GM12878 (cell line): ENCODE measurements around the gene ZCCHC8. TPM values are rescaled to one million over a fixed set of nuclear protein-coding genes. Genes with fewer than 3 reads are reported as not detected.

Experiments used
- ATAC-seq: fragments of 200-7000 bp; cut with Tn5 transposase; 3 replicates; pipeline ENCODE4 v1.9.1; 2020; ENCODE audit warnings: mild to moderate bottlenecking, moderate library complexity
- BruUV-seq: library from RNA; stranded (reverse); fragments of 400-500 nt; replicated peaks from 2 replicates; lab custom pipeline; 2021; lab: Mats Ljungman, UMichigan
- CTCF ChIA-PET: fragments of 300-600 bp; sonication (Branson Sonifier 250); formaldehyde crosslinking; extraction: SDS; loops from one replicate; lab custom pipeline; 2021; ENCODE audit warnings: inconsistent platforms; lab: Yijun Ruan, JAX
- POLR2A ChIA-PET: fragments of 350-600 bp; formaldehyde crosslinking; extraction: SDS; loops from one replicate; lab custom pipeline; 2021; ENCODE audit warnings: inconsistent platforms; lab: Charles Lee
- RAD21 ChIA-PET: fragments of 300-600 bp; sonication (Branson Sonifier 250); formaldehyde crosslinking; loops from one replicate; lab custom pipeline; 2023; ENCODE audit warnings: antibody characterized with exemption; ENCODE audit not compliant: unreplicated experiment; lab: Charles Lee
- SMC1A ChIA-PET: fragments of 300-600 bp; sonication (Branson Sonifier 250); formaldehyde crosslinking; loops from one replicate; lab custom pipeline; 2023; ENCODE audit not compliant: unreplicated experiment, uncharacterized antibody; lab: Charles Lee
- DNase-seq: peaks from one replicate; pipeline ENCODE4 v3.0.0-alpha.2; 2011; ENCODE audit warnings: low read depth, low spot score
- FAIRE-seq: peaks from 3 replicates; lab custom pipeline; 2011; peaks lifted over from hg19 to GRCh38; lab: Jason Lieb, UNC
- H2AFZ ChIP-seq: 2 replicates; pipeline ENCODE4 v1.6.0; 2011; ENCODE audit warnings: low read depth, low read length, control low read depth; ENCODE audit not compliant: control insufficient read depth
- H3K27ac ChIP-seq: 2 replicates; pipeline ENCODE4 v1.5.1; 2011; ENCODE audit warnings: control low read depth; ENCODE audit not compliant: control insufficient read depth, insufficient read depth
- H3K27me3 ChIP-seq, 2 experiments: replicated peaks in 1 of 2; 2 replicates each; pipeline versions ENCODE4 v1.6.0 to v1.6.1; 2011; ENCODE audit warnings: low read length in 1 of 2; ENCODE audit not compliant: control insufficient read depth in 2 of 2, insufficient read depth in 2 of 2
- H3K36me3 ChIP-seq, 2 experiments: 2 replicates each; pipeline ENCODE4 v1.5.1; 2011; ENCODE audit warnings: low read length in 1 of 2; ENCODE audit not compliant: control insufficient read depth in 2 of 2, insufficient read depth in 2 of 2
- H3K4me1 ChIP-seq: 2 replicates; pipeline ENCODE4 v1.6.1; 2011; ENCODE audit warnings: mild to moderate bottlenecking, low read length, moderate library complexity, mixed read lengths; ENCODE audit not compliant: control insufficient read depth, insufficient read depth
- H3K4me2 ChIP-seq: 2 replicates; pipeline ENCODE4 v1.6.0; 2011; ENCODE audit warnings: control low read depth; ENCODE audit not compliant: control insufficient read depth, insufficient read depth
- H3K4me3 ChIP-seq: fragments of 200-600 bp; sonication (generic); 2 replicates; pipeline ENCODE4 v1.5.1; 2016
- H3K79me2 ChIP-seq: 2 replicates; pipeline ENCODE4 v1.6.0; 2011; ENCODE audit warnings: low read length; ENCODE audit not compliant: control insufficient read depth, insufficient read depth
- H3K9ac ChIP-seq: 2 replicates; pipeline ENCODE4 v1.8.0; 2011; ENCODE audit warnings: low read length, control low read depth, mixed read lengths; ENCODE audit not compliant: control insufficient read depth, insufficient read depth
- H3K9me3 ChIP-seq: replicated peaks from 3 replicates; pipeline ENCODE4 v1.5.1; 2011; ENCODE audit warnings: mild to moderate bottlenecking, low read length; ENCODE audit not compliant: control insufficient read depth, insufficient read depth
- H4K20me1 ChIP-seq: 2 replicates; pipeline ENCODE4 v1.6.0; 2011; ENCODE audit not compliant: control insufficient read depth, insufficient read depth
- BHLHE40 ChIP-seq, 2 experiments: fragments of 450-650 bp in 1 of 2; IDR thresholded peaks; 2 replicates each; pipeline ENCODE4 v1.6.1; 2011 to 2017; ENCODE audit warnings: low read depth in 2 of 2, borderline replicate concordance in 1 of 2, improper control_type of control experiment in 1 of 2, low read length in 1 of 2, mild to moderate bottlenecking in 1 of 2
- BMI1 ChIP-seq: fragments of 450-650 bp; IDR thresholded peaks from 2 replicates; pipeline ENCODE4 v1.6.1; 2016; ENCODE audit warnings: mild to moderate bottlenecking, moderate library complexity, borderline replicate concordance
- CHD1 ChIP-seq: IDR thresholded peaks from 2 replicates; pipeline ENCODE4 v1.6.1; 2012; ENCODE audit warnings: low read depth, low read length, improper control_type of control experiment
- ESRRA ChIP-seq: IDR thresholded peaks from 2 replicates; pipeline ENCODE4 v1.6.1; 2012; ENCODE audit warnings: mild to moderate bottlenecking, low read length, improper control_type of control experiment
- EZH2 ChIP-seq: IDR thresholded peaks from 2 replicates; pipeline ENCODE4 v1.6.1; 2012; ENCODE audit warnings: low read depth, mild to moderate bottlenecking, control low read depth, inconsistent platforms, low read length, borderline replicate concordance; ENCODE audit not compliant: control insufficient read depth
- IKZF1 ChIP-seq: fragments of 450-650 bp; conservative IDR thresholded peaks from 2 replicates; pipeline ENCODE4 v1.6.1; 2017; ENCODE audit warnings: antibody characterized with exemption, mild to moderate bottlenecking
- NFXL1 ChIP-seq: fragments of 450-650 bp; IDR thresholded peaks from 2 replicates; pipeline ENCODE4 v1.6.1; 2017; ENCODE audit warnings: antibody characterized with exemption, mild to moderate bottlenecking, borderline replicate concordance
- PAX8 ChIP-seq: fragments of 450-650 bp; IDR thresholded peaks from 2 replicates; pipeline ENCODE4 v1.6.1; 2017; ENCODE audit warnings: mild to moderate bottlenecking, moderate library complexity
- POLR2AphosphoS2 ChIP-seq: IDR thresholded peaks from 2 replicates; pipeline ENCODE4 v1.6.1; 2011; ENCODE audit warnings: low read depth, mild to moderate bottlenecking, low read length, improper control_type of control experiment, moderate library complexity
- RELA ChIP-seq: fragments of 450-650 bp; IDR thresholded peaks from 2 replicates; pipeline ENCODE4 v1.8.0; 2014; ENCODE audit warnings: borderline replicate concordance; ENCODE audit not compliant: partially characterized antibody
- RFX5 ChIP-seq: IDR thresholded peaks from 2 replicates; pipeline ENCODE4 v1.6.1; 2011; ENCODE audit warnings: low read depth, low read length, improper control_type of control experiment
- SIX5 ChIP-seq: IDR thresholded peaks from 2 replicates; pipeline ENCODE4 v1.6.1; 2011; ENCODE audit warnings: mild to moderate bottlenecking, low read depth, low read length, moderate library complexity; ENCODE audit not compliant: severe bottlenecking
- SPI1 ChIP-seq: IDR thresholded peaks from 2 replicates; pipeline ENCODE4 v1.6.1; 2011; ENCODE audit warnings: low read depth, mild to moderate bottlenecking, low read length, moderate library complexity, borderline replicate concordance; ENCODE audit not compliant: insufficient read depth
- ZBED1 ChIP-seq: IDR thresholded peaks from 2 replicates; pipeline ENCODE4 v1.6.1; 2016; ENCODE audit warnings: borderline replicate concordance
- ZNF217 ChIP-seq: fragments of 450-650 bp; IDR thresholded peaks from 2 replicates; pipeline ENCODE4 v1.6.1; 2017; ENCODE audit warnings: antibody characterized with exemption, mild to moderate bottlenecking
- ZNF274 ChIP-seq: IDR thresholded peaks from one replicate; pipeline ENCODE4 v1.8.0; 2011; ENCODE audit not compliant: insufficient read length, insufficient read depth
- WGBS: methylation state at CpG from one replicate; pipeline ENCODE4 v1.1.6; 2016; ENCODE audit warnings: low lambda C conversion rate; ENCODE audit not compliant: insufficient replicate concordance, insufficient coverage; ENCODE audit errors: missing lambda C conversion rate; 5-methylcytosine and 5-hydroxymethylcytosine counted together
- in situ Hi-C: fragments of 300-500 bp; cut with MboI; formaldehyde crosslinking; loops from 9 replicates; pipeline ENCODE4 v1.14.3; 2018; ENCODE audit warnings: mixed read lengths
- intact Hi-C: fragments of 100-400 bp; cut with micrococcal nuclease; formaldehyde crosslinking; loops from one replicate; pipeline ENCODE4 v1.14.2; 2022; ENCODE audit not compliant: unreplicated experiment
- polyA plus RNA-seq, 11 experiments: library from polyadenylated mRNA; depleted of rRNA in 4 of 11; unstranded in 6 of 11; stranded (reverse) in 5 of 11; fragments of >200 nt; fragmentation: Nextera tagmentation in 4 of 11; fragmentation: Illumina TruSeq in 1 of 11; extraction: Ambion mirVana in 4 of 11; extraction: Trizol in 1 of 11; gene quantifications; 1 replicate in 1 of 11; 2 replicates in 10 of 11; pipeline versions ENCODE4 v1.2.1 to v1.2.3, GENCODE V29; 2011 to 2016; ENCODE audit warnings: inconsistent platforms in 2 of 11, missing spikeins in 2 of 11, low read depth in 1 of 11
- total RNA-seq, 4 experiments: library from RNA; depleted of rRNA in 3 of 4; stranded (reverse); fragments of >200 nt in 3 of 4; fragmentation: Illumina TruSeq in 1 of 4; extraction: Trizol in 1 of 4; gene quantifications; 2 replicates each; pipeline versions ENCODE4 v1.2.1 to v1.2.3, GENCODE V29; 2013 to 2021
- TF ChIP-seq, protein P1 (sequence below): IDR thresholded peaks from 2 replicates; pipeline ENCODE4 v1.6.1; 2012; ENCODE audit warnings: low read depth, low read length, improper control_type of control experiment
- TF ChIP-seq, protein P2 (sequence below): fragments of 450-650 bp; formaldehyde crosslinking; IDR thresholded peaks from 2 replicates; pipeline ENCODE4 v1.5.0; 2022; ENCODE audit warnings: mild to moderate bottlenecking, missing genetic modification characterization

Gene ZCCHC8
- total and polyA plus RNA-seq, 10 of the 15 experiments (the other 5 are each of a cell fraction or from before 2014, with no cell fraction given) = 8.8 to 34.8 (median 21.7) TPM

DNA sequence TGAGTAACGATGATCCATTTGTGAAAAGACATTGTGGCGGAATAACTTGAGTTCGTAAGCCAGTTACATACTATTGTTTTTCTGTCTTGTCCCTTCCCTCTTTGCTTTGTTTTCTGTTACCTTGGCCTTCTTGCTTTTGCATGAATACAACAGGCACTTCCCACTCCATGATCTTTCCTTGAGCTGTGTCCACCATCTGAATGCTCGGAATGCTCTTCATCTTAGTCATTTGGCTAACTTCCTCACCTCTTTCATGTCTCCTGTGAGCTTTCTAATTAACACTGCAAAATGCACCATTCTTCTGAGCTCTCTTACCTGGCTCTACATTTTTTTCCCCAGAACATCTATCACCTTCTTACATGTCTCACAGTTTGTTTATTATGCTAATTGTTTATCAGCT, 36.3 kb upstream of the ZCCHC8 start:
- Histone ChIP-seq H3K9ac (no peak overlapping the region), H4K20me1 (no peaks in the 10 kb centered on the region), H2AFZ (no peak overlapping the region), H3K4me3 (no peak overlapping the region), H3K79me2 (peaks cover 2% of the 10 kb centered on the region), H3K36me3 (peaks cover 4 to 16% of the 10 kb centered on the region in 2 experiments), H3K27ac (no peak overlapping the region), H3K4me2 (no peak overlapping the region), H3K27me3 (no peaks in the 10 kb centered on the region), H3K4me1 (no peaks in the 10 kb centered on the region), H3K9me3 (no peaks in the 10 kb centered on the region)
- WGBS = 96% methylated on average over 4 of the region's 4 CpGs
- intact Hi-C loops = no loop called here
- in situ Hi-C loops = no loop called here
- BruUV-seq = no TSS peak
- POLR2A ChIA-PET = no interaction called here
- no peak for ATAC-seq
- TF ChIP-seq ZNF274 = no peak
- TF ChIP-seq BMI1 = no peak
- no peak for TF ChIP-seq IKZF1
- no peak for TF ChIP-seq POLR2AphosphoS2
- TF ChIP-seq SPI1 = no peak
- TF ChIP-seq, protein P1, sequence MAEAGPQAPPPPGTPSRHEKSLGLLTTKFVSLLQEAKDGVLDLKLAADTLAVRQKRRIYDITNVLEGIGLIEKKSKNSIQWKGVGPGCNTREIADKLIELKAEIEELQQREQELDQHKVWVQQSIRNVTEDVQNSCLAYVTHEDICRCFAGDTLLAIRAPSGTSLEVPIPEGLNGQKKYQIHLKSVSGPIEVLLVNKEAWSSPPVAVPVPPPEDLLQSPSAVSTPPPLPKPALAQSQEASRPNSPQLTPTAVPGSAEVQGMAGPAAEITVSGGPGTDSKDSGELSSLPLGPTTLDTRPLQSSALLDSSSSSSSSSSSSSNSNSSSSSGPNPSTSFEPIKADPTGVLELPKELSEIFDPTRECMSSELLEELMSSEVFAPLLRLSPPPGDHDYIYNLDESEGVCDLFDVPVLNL = no peak
- TF ChIP-seq BHLHE40 (IDR thresholded peaks at IDR 0.05; ENCODE audit: borderline replicate concordance in 1 of 2, low read depth in 2 of 2, low read length in 1 of 2) = no peak
- no peak for TF ChIP-seq PAX8
- no peak for TF ChIP-seq SIX5
- TF ChIP-seq RELA = no peak
- TF ChIP-seq, protein P2, sequence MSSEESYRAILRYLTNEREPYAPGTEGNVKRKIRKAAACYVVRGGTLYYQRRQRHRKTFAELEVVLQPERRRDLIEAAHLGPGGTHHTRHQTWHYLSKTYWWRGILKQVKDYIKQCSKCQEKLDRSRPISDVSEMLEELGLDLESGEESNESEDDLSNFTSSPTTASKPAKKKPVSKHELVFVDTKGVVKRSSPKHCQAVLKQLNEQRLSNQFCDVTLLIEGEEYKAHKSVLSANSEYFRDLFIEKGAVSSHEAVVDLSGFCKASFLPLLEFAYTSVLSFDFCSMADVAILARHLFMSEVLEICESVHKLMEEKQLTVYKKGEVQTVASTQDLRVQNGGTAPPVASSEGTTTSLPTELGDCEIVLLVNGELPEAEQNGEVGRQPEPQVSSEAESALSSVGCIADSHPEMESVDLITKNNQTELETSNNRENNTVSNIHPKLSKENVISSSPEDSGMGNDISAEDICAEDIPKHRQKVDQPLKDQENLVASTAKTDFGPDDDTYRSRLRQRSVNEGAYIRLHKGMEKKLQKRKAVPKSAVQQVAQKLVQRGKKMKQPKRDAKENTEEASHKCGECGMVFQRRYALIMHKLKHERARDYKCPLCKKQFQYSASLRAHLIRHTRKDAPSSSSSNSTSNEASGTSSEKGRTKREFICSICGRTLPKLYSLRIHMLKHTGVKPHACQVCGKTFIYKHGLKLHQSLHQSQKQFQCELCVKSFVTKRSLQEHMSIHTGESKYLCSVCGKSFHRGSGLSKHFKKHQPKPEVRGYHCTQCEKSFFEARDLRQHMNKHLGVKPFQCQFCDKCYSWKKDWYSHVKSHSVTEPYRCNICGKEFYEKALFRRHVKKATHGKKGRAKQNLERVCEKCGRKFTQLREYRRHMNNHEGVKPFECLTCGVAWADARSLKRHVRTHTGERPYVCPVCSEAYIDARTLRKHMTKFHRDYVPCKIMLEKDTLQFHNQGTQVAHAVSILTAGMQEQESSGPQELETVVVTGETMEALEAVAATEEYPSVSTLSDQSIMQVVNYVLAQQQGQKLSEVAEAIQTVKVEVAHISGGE (CRISPR knock-in tag) = no peak
- TF ChIP-seq EZH2 = no peak
- TF ChIP-seq NFXL1 = no peak
- no peak for TF ChIP-seq RFX5
- no peak for TF ChIP-seq ESRRA
- TF ChIP-seq CHD1 = no peak
- no peak for TF ChIP-seq ZNF217
- no peak for TF ChIP-seq ZBED1
- CTCF ChIA-PET = interaction anchor here (1.1 kb wide), 1 partner anchor 137 kb away, joined by 3 read pairs; no protein-coding TSS in a partner anchor
- DNase-seq = no peak
- RAD21 ChIA-PET = no interaction called here
- SMC1A ChIA-PET = interaction anchor here (0.7 to 2.3 kb wide), 6 partner anchors 11 to 137 kb away, joined by 3 to 10 read pairs (median 4); partner anchors contain the start of gene ZCCHC8
- FAIRE-seq = no peak
